Gastrocnemius medialis (tissue), 4 donors: Measurements from ENCODE around the gene WWP2.

Source experiments
- POLR2A ChIP-seq, 2 donors: fragments of 450-650 bp; IDR thresholded peaks; one replicate each; pipeline ENCODE4 v1.6.1; 2017; ENCODE audit warnings: antibody characterized with exemption in 2 of 2, mild to moderate bottlenecking in 2 of 2, moderate library complexity in 2 of 2
- TF ChIP-seq, protein P1 (sequence below), 5 experiments: fragments of 450-650 bp in 3 of 5; fragments of 200-600 bp in 2 of 5; sonication (generic) in 2 of 5; IDR thresholded peaks in 4 of 5; conservative IDR thresholded peaks in 1 of 5; 1 replicate in 4 of 5; 2 replicates in 1 of 5; pipeline ENCODE4 v1.5.1; 2016 to 2019; ENCODE audit warnings: antibody characterized with exemption in 5 of 5, mild to moderate bottlenecking in 3 of 5, moderate library complexity in 3 of 5

DNA sequence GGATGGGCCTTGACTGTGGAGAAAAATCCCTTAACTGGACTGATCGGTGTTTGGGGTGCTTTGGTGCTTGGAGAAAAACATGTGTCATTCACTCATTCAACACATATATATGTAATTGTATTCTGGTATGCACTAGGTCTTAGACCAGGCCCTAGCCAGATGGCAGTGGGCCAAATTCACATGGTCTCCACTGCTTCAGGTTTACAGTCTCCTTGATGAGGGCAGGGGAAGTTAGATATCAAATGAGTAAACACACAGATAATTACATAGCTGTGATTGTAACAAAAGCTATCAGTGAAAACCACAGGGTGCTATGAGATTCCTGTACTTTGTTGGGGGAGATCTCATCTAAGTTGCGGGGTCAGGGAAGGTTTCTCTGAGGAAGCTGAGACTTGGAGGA, 78.8 kb downstream of the WWP2 start:
- TF ChIP-seq, protein P1, sequence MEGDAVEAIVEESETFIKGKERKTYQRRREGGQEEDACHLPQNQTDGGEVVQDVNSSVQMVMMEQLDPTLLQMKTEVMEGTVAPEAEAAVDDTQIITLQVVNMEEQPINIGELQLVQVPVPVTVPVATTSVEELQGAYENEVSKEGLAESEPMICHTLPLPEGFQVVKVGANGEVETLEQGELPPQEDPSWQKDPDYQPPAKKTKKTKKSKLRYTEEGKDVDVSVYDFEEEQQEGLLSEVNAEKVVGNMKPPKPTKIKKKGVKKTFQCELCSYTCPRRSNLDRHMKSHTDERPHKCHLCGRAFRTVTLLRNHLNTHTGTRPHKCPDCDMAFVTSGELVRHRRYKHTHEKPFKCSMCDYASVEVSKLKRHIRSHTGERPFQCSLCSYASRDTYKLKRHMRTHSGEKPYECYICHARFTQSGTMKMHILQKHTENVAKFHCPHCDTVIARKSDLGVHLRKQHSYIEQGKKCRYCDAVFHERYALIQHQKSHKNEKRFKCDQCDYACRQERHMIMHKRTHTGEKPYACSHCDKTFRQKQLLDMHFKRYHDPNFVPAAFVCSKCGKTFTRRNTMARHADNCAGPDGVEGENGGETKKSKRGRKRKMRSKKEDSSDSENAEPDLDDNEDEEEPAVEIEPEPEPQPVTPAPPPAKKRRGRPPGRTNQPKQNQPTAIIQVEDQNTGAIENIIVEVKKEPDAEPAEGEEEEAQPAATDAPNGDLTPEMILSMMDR (IDR thresholded peaks at IDR 0.05 in 4 of 5, conservative IDR thresholded peaks at IDR 0.05 in 1 of 5), result no peak
- TF ChIP-seq POLR2A (IDR thresholded peaks at IDR 0.05), result no peak
